Measurements from ENCODE around the gene SKIC3.

- TF ChIP-seq CTCF (IDR thresholded peaks at IDR 0.05) (no peak), POLR2A (IDR thresholded peaks at IDR 0.05) (no peak), POLR2AphosphoS5 (IDR thresholded peaks at IDR 0.05) (no peak)
These were observed 34.6 kb downstream of the SKIC3 start for GRCh38 chr5:95520206-95520605.

All from prostate gland (tissue), 2 donors.